HCT116 (cell line): ENCODE results near the gene DNMT3A. TPM values are rescaled to one million over a fixed set of nuclear protein-coding genes. Genes with fewer than 3 reads are reported as not detected.

Experiments
- ATAC-seq: fragments of 200-7000 bp; cut with Tn5 transposase; 2 replicates; pipeline ENCODE4 v1.9.1; 2020; ENCODE audit warnings: mild to moderate bottlenecking, moderate library complexity
- BruUV-seq: library from RNA; stranded (reverse); fragments of 400-500 nt; replicated peaks from 2 replicates; lab custom pipeline; 2021; lab: Mats Ljungman, UMichigan
- CTCF ChIA-PET: fragments of 300-600 bp; sonication (Branson Sonifier 250); formaldehyde crosslinking; loops from one replicate; lab custom pipeline; 2021; ENCODE audit warnings: antibody characterized with exemption; lab: Charles Lee
- POLR2A ChIA-PET: fragments of 300-600, 350-600 bp; sonication (Branson Sonifier 250); formaldehyde crosslinking; loops from one replicate; lab custom pipeline; 2021; ENCODE audit warnings: antibody characterized with exemption; lab: Charles Lee
- RAD21 ChIA-PET, 2 experiments: fragments of 300-600 bp; sonication (Branson Sonifier 250); formaldehyde crosslinking; loops; one replicate each; lab custom pipeline; 2023; ENCODE audit warnings: low total read pairs in 2 of 2; ENCODE audit not compliant: uncharacterized antibody in 2 of 2, unreplicated experiment in 2 of 2, low non-redundant PET in 1 of 2; lab: Charles Lee
- DNase-seq: peaks from one replicate; pipeline ENCODE4 v3.0.0-alpha.2; 2010; ENCODE audit warnings: low read depth, low spot score
- H2AFZ ChIP-seq: fragments of 200-600 bp; shearing (Covaris generic), sonication (generic); 2 replicates; pipeline ENCODE4 v1.6.1; 2017; ENCODE audit warnings: low read depth, mixed run types, mixed read lengths, antibody characterized with exemption, low read length; ENCODE audit not compliant: poor library complexity, severe bottlenecking
- H3K27ac ChIP-seq: 2 replicates; pipeline ENCODE4 v1.5.1; 2012; ENCODE audit warnings: low read depth, low read length
- H3K27me3 ChIP-seq: fragments of 200-600 bp; sonication (generic); 2 replicates; pipeline ENCODE4 v1.6.1; 2016; ENCODE audit warnings: mixed run types, low read length, mixed read lengths; ENCODE audit not compliant: insufficient read depth
- H3K36me3 ChIP-seq, 2 experiments: fragments of 200-500 bp in 1 of 2; fragments of 200-600 bp in 1 of 2; sonication (Bioruptor generic) in 1 of 2; sonication (generic) in 1 of 2; 2 replicates each; pipeline versions ENCODE4 v1.5.1 to v1.6.1; 2014 to 2016; ENCODE audit warnings: low read length in 2 of 2, inconsistent platforms in 1 of 2, mixed read lengths in 1 of 2, mixed run types in 1 of 2; ENCODE audit not compliant: insufficient read depth in 2 of 2, control insufficient read depth in 1 of 2
- H3K4me1 ChIP-seq, 2 experiments: fragments of 200-600 bp in 1 of 2; sonication (generic) in 1 of 2; 2 replicates each; pipeline versions ENCODE4 v1.5.1 to v1.6.1; 2012 to 2017; ENCODE audit warnings: low read length in 2 of 2, inconsistent platforms in 1 of 2, mild to moderate bottlenecking in 1 of 2, mixed read lengths in 1 of 2, mixed run types in 1 of 2, moderate library complexity in 1 of 2; ENCODE audit not compliant: insufficient read depth in 2 of 2, control insufficient read depth in 1 of 2
- H3K4me2 ChIP-seq: fragments of 200-600 bp; sonication (generic); 2 replicates; pipeline ENCODE4 v1.6.1; 2017; ENCODE audit warnings: mixed run types, low read length, mixed read lengths
- H3K4me3 ChIP-seq, 2 experiments: fragments of 200-600 bp in 1 of 2; sonication (generic) in 1 of 2; replicated peaks in 1 of 2; 2 replicates each; pipeline ENCODE4 v1.5.1; 2011 to 2016; ENCODE audit warnings: low read length in 2 of 2, control low read depth in 1 of 2, low read depth in 1 of 2, mild to moderate bottlenecking in 1 of 2, mixed read lengths in 1 of 2, mixed run types in 1 of 2
- H3K79me2 ChIP-seq: fragments of 200-600 bp; sonication (generic); 2 replicates; pipeline ENCODE4 v1.6.1; 2017; ENCODE audit warnings: mild to moderate bottlenecking, mixed run types, low read length, moderate library complexity, mixed read lengths; ENCODE audit not compliant: insufficient read depth
- H3K9ac ChIP-seq: fragments of 200-600 bp; sonication (generic); 2 replicates; pipeline ENCODE4 v1.6.1; 2016; ENCODE audit warnings: low read length, mixed read lengths
- H3K9me2 ChIP-seq: fragments of 200-600 bp; sonication (generic), shearing (Covaris generic); 2 replicates; pipeline ENCODE4 v1.6.1; 2017; ENCODE audit warnings: mixed run types, mild to moderate bottlenecking, moderate library complexity; ENCODE audit not compliant: insufficient read depth
- H3K9me3 ChIP-seq, 2 experiments: fragments of 200-500 bp in 1 of 2; fragments of 200-600 bp in 1 of 2; sonication (Bioruptor generic) in 1 of 2; sonication (generic) in 1 of 2; 2 replicates each; pipeline ENCODE4 v1.6.1; 2014 to 2017; ENCODE audit warnings: low read length in 2 of 2, mixed read lengths in 2 of 2, inconsistent platforms in 1 of 2, low read depth in 1 of 2, mild to moderate bottlenecking in 1 of 2, mixed run types in 1 of 2, moderate library complexity in 1 of 2; ENCODE audit not compliant: control insufficient read depth in 1 of 2, insufficient read depth in 1 of 2
- H4K20me1 ChIP-seq: fragments of 200-600 bp; sonication (generic), shearing (Covaris generic); 2 replicates; pipeline ENCODE4 v1.6.1; 2017; ENCODE audit warnings: mixed run types, mild to moderate bottlenecking, moderate library complexity; ENCODE audit not compliant: insufficient read depth
- CBX3 ChIP-seq: IDR thresholded peaks from 2 replicates; pipeline ENCODE4 v1.6.1; 2012; ENCODE audit warnings: low read depth
- ELF1 ChIP-seq: IDR thresholded peaks from 2 replicates; pipeline ENCODE4 v1.6.1; 2012; ENCODE audit warnings: low read depth, borderline replicate concordance
- EZH2phosphoT487 ChIP-seq: fragments of 200-600 bp; IDR thresholded peaks from 2 replicates; pipeline ENCODE4 v1.6.1; 2018; ENCODE audit warnings: antibody characterized with exemption, borderline replicate concordance
- FOSL1 ChIP-seq: IDR thresholded peaks from 2 replicates; pipeline ENCODE4 v1.6.1; 2012; ENCODE audit warnings: low read depth
- JUND ChIP-seq: IDR thresholded peaks from 2 replicates; pipeline ENCODE4 v1.6.1; 2012
- POLR2A ChIP-seq: IDR thresholded peaks from 2 replicates; pipeline ENCODE4 v1.7.0; 2011; ENCODE audit warnings: borderline replicate concordance; ENCODE audit not compliant: insufficient read depth, insufficient read length; ENCODE audit errors: extremely low read depth
- POLR2AphosphoS5 ChIP-seq: IDR thresholded peaks from 2 replicates; pipeline ENCODE4 v1.6.1; 2011; ENCODE audit warnings: mild to moderate bottlenecking, low read depth, low read length, moderate library complexity
- RAD21 ChIP-seq: IDR thresholded peaks from 2 replicates; pipeline ENCODE4 v1.6.1; 2012; ENCODE audit warnings: low read depth, mild to moderate bottlenecking
- SIN3A ChIP-seq: IDR thresholded peaks from 2 replicates; pipeline ENCODE4 v1.6.1; 2012; ENCODE audit warnings: low read depth
- SP1 ChIP-seq: IDR thresholded peaks from 2 replicates; pipeline ENCODE4 v1.6.1; 2012; ENCODE audit warnings: low read depth
- SRF ChIP-seq: IDR thresholded peaks from 2 replicates; pipeline ENCODE4 v1.6.1; 2012; ENCODE audit warnings: low read depth
- YY1 ChIP-seq: IDR thresholded peaks from 2 replicates; pipeline ENCODE4 v1.6.1; 2011; ENCODE audit warnings: low read length, low read depth, moderate library complexity, mild to moderate bottlenecking; ENCODE audit not compliant: insufficient replicate concordance; ENCODE audit errors: extremely low read depth
- ZNF274 ChIP-seq: fragments of 200-500 bp; sonication (Bioruptor generic); IDR thresholded peaks from 2 replicates; pipeline ENCODE4 v1.6.1; 2014; ENCODE audit warnings: mild to moderate bottlenecking, low read depth, low read length, inconsistent platforms
- intact Hi-C: fragments of 100-400 bp; cut with micrococcal nuclease; formaldehyde crosslinking; loops from 2 replicates; pipeline ENCODE4 v1.10.0; 2022
- total RNA-seq: library from RNA; stranded (reverse); gene quantifications from one replicate; pipeline ENCODE4 v1.2.1, GENCODE V29; 2021; ENCODE audit not compliant: unreplicated experiment
- TF ChIP-seq, protein P1 (sequence below): IDR thresholded peaks from 2 replicates; pipeline ENCODE4 v1.6.1; 2012
- TF ChIP-seq, protein P2 (sequence below): IDR thresholded peaks from 2 replicates; pipeline ENCODE4 v1.6.1; 2012; ENCODE audit warnings: low read depth

Gene DNMT3A
- total RNA-seq, 1 experiment from 2014 or later = 14.3 TPM

DNA sequence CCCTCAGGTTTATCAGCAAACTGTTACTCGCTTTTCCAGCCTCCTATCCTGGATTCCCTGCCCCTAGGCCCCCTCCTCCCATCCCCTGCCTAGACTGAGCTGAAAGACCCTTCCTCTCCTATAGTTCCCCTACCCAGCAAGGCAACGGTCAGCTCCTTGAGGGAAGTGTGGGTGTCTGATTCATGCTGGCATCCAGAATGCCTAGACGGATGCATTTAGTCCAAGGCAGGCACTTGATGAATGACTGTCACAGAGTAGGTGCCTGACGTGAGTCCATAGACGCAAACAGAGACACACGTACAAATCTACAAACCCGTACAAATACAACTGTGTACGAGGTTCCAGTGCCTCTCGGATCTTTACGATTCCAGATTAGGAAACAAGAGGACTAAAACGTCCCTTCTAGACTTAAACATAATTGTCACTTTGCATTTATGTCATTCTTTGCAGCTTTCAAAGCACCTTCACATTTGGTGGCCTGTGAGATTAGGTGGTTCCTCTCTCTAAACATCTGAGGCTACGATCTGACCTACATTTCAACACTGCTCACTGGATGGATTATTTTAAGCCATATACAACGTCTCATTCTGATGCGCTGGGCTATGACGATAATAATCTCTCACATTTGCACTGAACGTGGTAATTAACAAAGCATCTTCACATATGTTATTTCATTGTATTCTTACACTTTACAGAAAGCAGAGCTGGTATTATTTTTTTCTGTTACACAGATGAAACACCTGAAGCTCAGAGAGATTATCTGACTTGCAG lies 36.7 kb downstream of the DNMT3A start:
- H3K9me2 ChIP-seq = no peaks in the 10 kb centered on the region
- ATAC-seq (no peak), DNase-seq (no peak)
- RAD21 ChIA-PET = no interaction called here
- no peaks in the 10 kb centered on the region for H3K9me3 ChIP-seq
- no peak overlapping the region for H3K4me2 ChIP-seq
- CTCF ChIA-PET = no interaction called here
- H3K79me2 ChIP-seq = 0 out of 2 replicates have a peak, but pooled peaks cover 2% of the 10 kb centered on the region
- peaks cover 3 to 13% of the 10 kb centered on the region in 2 experiments; a peak in 2 of 4 replicates for H3K4me1 ChIP-seq
- no peak overlapping the region for H2AFZ ChIP-seq
- no peaks in the 10 kb centered on the region for H4K20me1 ChIP-seq
- H3K27ac ChIP-seq = no peak overlapping the region
- intact Hi-C loops = loop anchor here (10.0 kb wide), 1 partner anchor 360 kb away; no protein-coding TSS in a partner anchor
- no peaks in the 10 kb centered on the region; a peak in 1 of 4 replicates for H3K36me3 ChIP-seq
- TF ChIP-seq FOSL1 (no peak), EZH2phosphoT487 (no peak), YY1 (no peak), POLR2A (no peak), RAD21 (no peak), POLR2AphosphoS5 (no peak), SP1 (no peak), ZNF274 (no peak), ELF1 (no peak), CBX3 (no peak), SIN3A (no peak), SRF (no peak), JUND (no peak)
- TF ChIP-seq, protein P1, sequence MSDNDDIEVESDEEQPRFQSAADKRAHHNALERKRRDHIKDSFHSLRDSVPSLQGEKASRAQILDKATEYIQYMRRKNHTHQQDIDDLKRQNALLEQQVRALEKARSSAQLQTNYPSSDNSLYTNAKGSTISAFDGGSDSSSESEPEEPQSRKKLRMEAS = no peak
- TF ChIP-seq, protein P2, sequence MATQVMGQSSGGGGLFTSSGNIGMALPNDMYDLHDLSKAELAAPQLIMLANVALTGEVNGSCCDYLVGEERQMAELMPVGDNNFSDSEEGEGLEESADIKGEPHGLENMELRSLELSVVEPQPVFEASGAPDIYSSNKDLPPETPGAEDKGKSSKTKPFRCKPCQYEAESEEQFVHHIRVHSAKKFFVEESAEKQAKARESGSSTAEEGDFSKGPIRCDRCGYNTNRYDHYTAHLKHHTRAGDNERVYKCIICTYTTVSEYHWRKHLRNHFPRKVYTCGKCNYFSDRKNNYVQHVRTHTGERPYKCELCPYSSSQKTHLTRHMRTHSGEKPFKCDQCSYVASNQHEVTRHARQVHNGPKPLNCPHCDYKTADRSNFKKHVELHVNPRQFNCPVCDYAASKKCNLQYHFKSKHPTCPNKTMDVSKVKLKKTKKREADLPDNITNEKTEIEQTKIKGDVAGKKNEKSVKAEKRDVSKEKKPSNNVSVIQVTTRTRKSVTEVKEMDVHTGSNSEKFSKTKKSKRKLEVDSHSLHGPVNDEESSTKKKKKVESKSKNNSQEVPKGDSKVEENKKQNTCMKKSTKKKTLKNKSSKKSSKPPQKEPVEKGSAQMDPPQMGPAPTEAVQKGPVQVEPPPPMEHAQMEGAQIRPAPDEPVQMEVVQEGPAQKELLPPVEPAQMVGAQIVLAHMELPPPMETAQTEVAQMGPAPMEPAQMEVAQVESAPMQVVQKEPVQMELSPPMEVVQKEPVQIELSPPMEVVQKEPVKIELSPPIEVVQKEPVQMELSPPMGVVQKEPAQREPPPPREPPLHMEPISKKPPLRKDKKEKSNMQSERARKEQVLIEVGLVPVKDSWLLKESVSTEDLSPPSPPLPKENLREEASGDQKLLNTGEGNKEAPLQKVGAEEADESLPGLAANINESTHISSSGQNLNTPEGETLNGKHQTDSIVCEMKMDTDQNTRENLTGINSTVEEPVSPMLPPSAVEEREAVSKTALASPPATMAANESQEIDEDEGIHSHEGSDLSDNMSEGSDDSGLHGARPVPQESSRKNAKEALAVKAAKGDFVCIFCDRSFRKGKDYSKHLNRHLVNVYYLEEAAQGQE = no peak
- H3K9ac ChIP-seq = no peak overlapping the region
- POLR2A ChIA-PET = no interaction called here
- no peak overlapping the region for H3K4me3 ChIP-seq
- H3K27me3 ChIP-seq = no peaks in the 10 kb centered on the region
- no TSS peak for BruUV-seq
